Activated CD4-positive, CD25-positive, alpha-beta regulatory T cell treated with anti-CD3 and anti-CD28 coated beads, Interleukin-2, amount 50 U/mL, for 72 hours (primary cell): Measurements from ENCODE around the gene UNG.

ENCODE experiments used
- DNase-seq: peaks from one replicate; pipeline ENCODE4 v3.0.0; 2021

The UNG gene

GRCh38 chr12:109157986-109158385 lies 60.6 kb downstream of the UNG start:
- DNase-seq: no peak

DNA sequence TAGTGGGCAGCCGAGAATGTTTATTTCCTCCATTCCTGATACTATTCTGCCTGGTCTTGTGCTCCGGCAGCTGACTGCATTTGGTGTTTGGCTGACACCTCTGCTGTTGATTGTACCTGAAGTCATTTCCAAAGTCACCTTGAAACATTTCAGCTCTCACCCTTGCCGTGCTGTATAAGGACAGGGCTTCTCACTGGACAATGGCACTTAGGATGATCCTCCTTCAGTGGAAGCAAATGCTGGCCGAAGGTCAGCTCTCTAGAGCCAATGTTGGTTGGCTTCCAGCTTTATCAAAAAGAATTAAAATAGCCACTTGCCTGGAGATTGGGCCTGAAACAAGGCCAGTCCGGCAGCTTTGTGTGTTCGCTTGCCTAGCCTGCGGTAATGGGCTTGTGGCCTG lies 63.0 kb downstream of the UNG start:
- no peak for DNase-seq
